Liver (tissue), 9 donors: Measurements from ENCODE around the gene ATAD3A. TPM values are rescaled to one million over a fixed set of nuclear protein-coding genes. Genes with fewer than 3 reads are reported as not detected.
A peak's percentile ranks its signal among the peaks of the same experiment; 100 is the strongest.
"Not testable (repeated sequence)": the region's sequence is repeated elsewhere in the genome, so short reads cannot be mapped to it uniquely, and the experiment has no call there.

Experiments
- DNase-seq: peaks from one replicate; pipeline ENCODE4 v3.0.0-alpha.2; 2017; ENCODE audit warnings: low spot score
- H3K27ac ChIP-seq, 2 donors: one replicate each; pipeline ENCODE4 v1.7.0; 2013; ENCODE audit warnings: inconsistent platforms in 2 of 2, low read length in 2 of 2, control low read depth in 1 of 2, low read depth in 1 of 2, mild to moderate bottlenecking in 1 of 2
- H3K27me3 ChIP-seq, 4 donors: one replicate each; pipeline versions ENCODE4 v1.6.1 to v1.7.0; 2013; ENCODE audit warnings: low read length in 3 of 4, inconsistent platforms in 1 of 4, mild to moderate bottlenecking in 1 of 4, moderate library complexity in 1 of 4; ENCODE audit not compliant: control insufficient read depth in 4 of 4, insufficient read depth in 4 of 4
- H3K36me3 ChIP-seq, 4 donors: one replicate each; pipeline versions ENCODE4 v1.6.1 to v1.7.0; 2013; ENCODE audit warnings: low read length in 3 of 4, mild to moderate bottlenecking in 3 of 4, low read depth in 1 of 4, moderate library complexity in 1 of 4; ENCODE audit not compliant: control insufficient read depth in 4 of 4, insufficient read depth in 3 of 4
- H3K4me1 ChIP-seq, 4 donors: one replicate each; pipeline versions ENCODE4 v1.6.1 to v1.7.0; 2013; ENCODE audit warnings: low read length in 3 of 4, mild to moderate bottlenecking in 3 of 4, moderate library complexity in 1 of 4; ENCODE audit not compliant: control insufficient read depth in 4 of 4, insufficient read depth in 4 of 4
- H3K4me3 ChIP-seq, 3 donors: one replicate each; pipeline versions ENCODE4 v1.6.1 to v1.7.0; 2013; ENCODE audit warnings: low read length in 3 of 3, control low read depth in 1 of 3, low read depth in 1 of 3, mild to moderate bottlenecking in 1 of 3
- H3K9ac ChIP-seq, 2 donors: one replicate each; pipeline ENCODE4 v1.7.0; 2013; ENCODE audit warnings: low read length in 2 of 2, mild to moderate bottlenecking in 2 of 2, moderate library complexity in 2 of 2, control low read depth in 1 of 2, low read depth in 1 of 2
- H3K9me3 ChIP-seq, 4 donors: one replicate each; pipeline versions ENCODE4 v1.6.1 to v1.7.0; 2013; ENCODE audit warnings: low read length in 3 of 4; ENCODE audit not compliant: control insufficient read depth in 4 of 4
- EGR1 ChIP-seq, 2 donors: IDR thresholded peaks; 2 replicates each; pipeline ENCODE4 v1.6.1; 2016 to 2018; ENCODE audit warnings: antibody characterized with exemption in 2 of 2, low read depth in 2 of 2
- GABPA ChIP-seq, 2 donors: IDR thresholded peaks in 1 of 2; conservative IDR thresholded peaks in 1 of 2; 2 replicates each; pipeline ENCODE4 v1.6.1; 2016; ENCODE audit warnings: antibody characterized with exemption in 2 of 2, mild to moderate bottlenecking in 1 of 2, moderate library complexity in 1 of 2
- HNF4A ChIP-seq, 2 donors: conservative IDR thresholded peaks; 2 replicates each; pipeline ENCODE4 v1.6.1; 2016; ENCODE audit warnings: antibody characterized with exemption in 2 of 2, mild to moderate bottlenecking in 2 of 2
- NR2F2 ChIP-seq: IDR thresholded peaks from 2 replicates; pipeline ENCODE4 v1.6.1; 2016; ENCODE audit warnings: antibody characterized with exemption
- RAD21 ChIP-seq, 2 donors: IDR thresholded peaks; 2 replicates each; pipeline ENCODE4 v1.6.1; 2016; ENCODE audit warnings: antibody characterized with exemption in 2 of 2, mild to moderate bottlenecking in 2 of 2
- RXRA ChIP-seq, 2 donors: IDR thresholded peaks; 2 replicates each; pipeline ENCODE4 v1.6.1; 2017 to 2018; ENCODE audit warnings: antibody characterized with exemption in 2 of 2, mild to moderate bottlenecking in 1 of 2
- SP1 ChIP-seq: IDR thresholded peaks from 2 replicates; pipeline ENCODE4 v1.6.1; 2018; ENCODE audit warnings: antibody characterized with exemption, mild to moderate bottlenecking
- YY1 ChIP-seq: IDR thresholded peaks from 2 replicates; pipeline ENCODE4 v1.6.1; 2016; ENCODE audit warnings: antibody characterized with exemption, mild to moderate bottlenecking
- WGBS: extraction: QIAGEN DNeasy Blood & Tissue Kit; methylation state at CpG from one replicate; pipeline ENCODE4 v1.1.7; 2013; 5-methylcytosine and 5-hydroxymethylcytosine counted together
- polyA plus RNA-seq, 2 donors: library from polyadenylated mRNA; stranded (reverse) in 1 of 2; unstranded in 1 of 2; fragments of 200-250 nt in 1 of 2; fragments of >200 nt in 1 of 2; fragmentation: Nextera tagmentation in 1 of 2; extraction: Ambion mirVana in 1 of 2; gene quantifications; one replicate each; pipeline versions ENCODE4 v1.2.1 to v1.2.3, GENCODE V29; 2013 to 2015
- total RNA-seq, 2 donors: library from RNA; depleted of rRNA; stranded (reverse); fragments of >200 nt; gene quantifications; one replicate each; pipeline ENCODE4 v1.2.3, GENCODE V29; 2014
- TF ChIP-seq, protein P1 (sequence below): IDR thresholded peaks from 2 replicates; pipeline ENCODE4 v1.6.1; 2016; ENCODE audit warnings: antibody characterized with exemption
- TF ChIP-seq, protein P2 (sequence below): fragments of 150-350 bp; IDR thresholded peaks from 2 replicates; pipeline ENCODE4 v1.5.1; 2017; ENCODE audit warnings: improper control_type of control experiment, low read depth, low read length; ENCODE audit not compliant: missing input control
- donor health status: healthy.
- donor health status: healthy.
- donor health status: healthy.
- donor health status: healthy.
- donor health status: healthy.

ATAD3A gene
- total and polyA plus RNA-seq, 4 donors: 7.2 to 20.0 (median 15.8) TPM

DNA sequence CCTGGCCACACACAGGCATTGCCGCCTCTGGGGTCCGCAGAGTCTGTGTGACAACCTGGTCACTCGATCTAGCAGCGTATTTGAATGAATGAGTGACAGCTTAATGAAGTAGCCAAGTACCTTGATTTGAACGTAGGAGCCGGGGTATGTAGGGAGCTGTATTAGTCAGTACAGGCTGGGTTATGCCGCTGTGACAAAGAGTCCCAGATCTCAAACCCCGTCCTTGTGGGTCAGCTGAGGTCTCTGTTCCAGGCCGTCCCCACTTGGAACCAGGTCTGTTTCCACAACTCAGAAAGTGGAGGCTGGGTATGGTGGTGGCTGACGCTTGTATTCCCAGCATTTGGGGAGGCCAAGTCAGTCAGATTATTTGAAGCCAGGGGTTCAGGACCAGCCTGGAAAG lies 20.4 kb upstream of the ATAD3A start:
- 98% methylated on average over 10 of the region's 10 CpGs for WGBS
- H3K9ac ChIP-seq: no peak overlapping the region
- no peak overlapping the region for H3K27ac ChIP-seq
- no peaks in the 10 kb centered on the region for H3K9me3 ChIP-seq
- H3K4me1 ChIP-seq: peaks cover 3 to 9% (median 5%) of the 10 kb centered on the region in 4 donors
- H3K27me3 ChIP-seq: no peaks in the 10 kb centered on the region
- no peak for DNase-seq
- H3K4me3 ChIP-seq: no peak overlapping the region
- TF ChIP-seq, protein P1, sequence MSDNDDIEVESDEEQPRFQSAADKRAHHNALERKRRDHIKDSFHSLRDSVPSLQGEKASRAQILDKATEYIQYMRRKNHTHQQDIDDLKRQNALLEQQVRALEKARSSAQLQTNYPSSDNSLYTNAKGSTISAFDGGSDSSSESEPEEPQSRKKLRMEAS: no peak
- TF ChIP-seq HNF4A (conservative IDR thresholded peaks at IDR 0.05) (no peak), RAD21 (IDR thresholded peaks at IDR 0.05) (no peak), SP1 (no peak), GABPA (IDR thresholded peaks at IDR 0.05 in 1 of 2, conservative IDR thresholded peaks at IDR 0.05 in 1 of 2) (no peak), RXRA (IDR thresholded peaks at IDR 0.05) (no peak), EGR1 (IDR thresholded peaks at IDR 0.05; ENCODE audit: low read depth in 2 of 2) (no peak)
- TF ChIP-seq, protein P2, sequence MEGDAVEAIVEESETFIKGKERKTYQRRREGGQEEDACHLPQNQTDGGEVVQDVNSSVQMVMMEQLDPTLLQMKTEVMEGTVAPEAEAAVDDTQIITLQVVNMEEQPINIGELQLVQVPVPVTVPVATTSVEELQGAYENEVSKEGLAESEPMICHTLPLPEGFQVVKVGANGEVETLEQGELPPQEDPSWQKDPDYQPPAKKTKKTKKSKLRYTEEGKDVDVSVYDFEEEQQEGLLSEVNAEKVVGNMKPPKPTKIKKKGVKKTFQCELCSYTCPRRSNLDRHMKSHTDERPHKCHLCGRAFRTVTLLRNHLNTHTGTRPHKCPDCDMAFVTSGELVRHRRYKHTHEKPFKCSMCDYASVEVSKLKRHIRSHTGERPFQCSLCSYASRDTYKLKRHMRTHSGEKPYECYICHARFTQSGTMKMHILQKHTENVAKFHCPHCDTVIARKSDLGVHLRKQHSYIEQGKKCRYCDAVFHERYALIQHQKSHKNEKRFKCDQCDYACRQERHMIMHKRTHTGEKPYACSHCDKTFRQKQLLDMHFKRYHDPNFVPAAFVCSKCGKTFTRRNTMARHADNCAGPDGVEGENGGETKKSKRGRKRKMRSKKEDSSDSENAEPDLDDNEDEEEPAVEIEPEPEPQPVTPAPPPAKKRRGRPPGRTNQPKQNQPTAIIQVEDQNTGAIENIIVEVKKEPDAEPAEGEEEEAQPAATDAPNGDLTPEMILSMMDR: no peak
- H3K36me3 ChIP-seq: peaks cover 16 to 42% (median 19%) of the 10 kb centered on the region in 4 donors

DNA sequence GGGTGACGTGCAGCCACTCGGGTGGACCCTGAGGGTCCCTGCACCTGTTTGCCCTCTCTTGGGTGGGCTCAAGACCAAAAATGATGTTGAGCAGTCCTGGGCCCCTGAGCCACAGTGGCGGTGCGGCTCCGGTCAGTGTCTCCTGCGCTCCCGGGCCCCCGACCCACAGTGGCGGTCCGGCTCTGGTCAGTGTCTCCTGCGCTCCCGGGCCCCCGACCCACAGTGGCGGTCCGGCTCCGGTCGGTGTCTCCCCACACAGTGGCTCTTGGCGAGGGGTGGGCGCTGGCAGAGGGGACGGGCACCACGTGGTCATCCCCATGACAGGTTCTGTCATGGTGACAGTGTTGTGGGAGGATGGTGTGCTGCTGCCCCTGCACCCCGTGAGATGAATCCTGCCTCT lies 17.7 kb upstream of the ATAD3A start:
- H3K4me3 ChIP-seq, H3K9ac ChIP-seq, H3K4me1 ChIP-seq, DNase-seq, H3K27ac ChIP-seq, H3K27me3 ChIP-seq, H3K9me3 ChIP-seq: not testable (repeated sequence)
- peaks cover 11 to 33% (median 16%) of the 10 kb centered on the region in 4 donors for H3K36me3 ChIP-seq
- 98% methylated on average over 22 of the region's 22 CpGs for WGBS

DNA sequence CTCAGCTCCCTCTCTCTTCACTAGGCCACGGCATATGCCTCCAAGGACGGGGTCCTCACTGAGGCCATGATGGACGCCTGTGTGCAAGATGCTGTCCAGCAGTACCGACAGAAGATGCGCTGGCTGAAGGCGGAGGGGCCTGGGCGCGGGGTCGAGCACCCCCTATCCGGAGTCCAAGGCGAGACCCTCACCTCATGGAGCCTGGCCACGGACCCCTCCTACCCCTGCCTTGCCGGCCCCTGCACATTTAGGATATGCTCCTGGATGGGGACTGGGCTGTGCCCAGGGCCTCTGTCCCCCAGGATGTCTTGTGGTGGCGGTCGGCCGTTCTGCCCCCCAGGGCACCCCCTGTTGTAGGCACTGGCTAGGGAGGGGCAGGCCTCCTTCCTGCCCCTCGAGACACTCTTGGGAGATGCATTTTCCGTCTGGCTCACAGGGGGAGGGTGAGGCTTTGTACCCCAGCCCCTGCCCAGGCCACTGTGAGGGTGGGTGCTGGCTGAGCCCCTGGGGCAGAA lies 16.4 kb upstream of the ATAD3A start:
- H3K4me1 ChIP-seq, H3K4me3 ChIP-seq, H3K9me3 ChIP-seq, H3K27me3 ChIP-seq, DNase-seq, H3K27ac ChIP-seq, H3K9ac ChIP-seq: not testable (repeated sequence)
- WGBS: 94% methylated on average over 18 of the region's 18 CpGs
- peaks cover 4 to 23% (median 14%) of the 10 kb centered on the region in 4 donors for H3K36me3 ChIP-seq

DNA sequence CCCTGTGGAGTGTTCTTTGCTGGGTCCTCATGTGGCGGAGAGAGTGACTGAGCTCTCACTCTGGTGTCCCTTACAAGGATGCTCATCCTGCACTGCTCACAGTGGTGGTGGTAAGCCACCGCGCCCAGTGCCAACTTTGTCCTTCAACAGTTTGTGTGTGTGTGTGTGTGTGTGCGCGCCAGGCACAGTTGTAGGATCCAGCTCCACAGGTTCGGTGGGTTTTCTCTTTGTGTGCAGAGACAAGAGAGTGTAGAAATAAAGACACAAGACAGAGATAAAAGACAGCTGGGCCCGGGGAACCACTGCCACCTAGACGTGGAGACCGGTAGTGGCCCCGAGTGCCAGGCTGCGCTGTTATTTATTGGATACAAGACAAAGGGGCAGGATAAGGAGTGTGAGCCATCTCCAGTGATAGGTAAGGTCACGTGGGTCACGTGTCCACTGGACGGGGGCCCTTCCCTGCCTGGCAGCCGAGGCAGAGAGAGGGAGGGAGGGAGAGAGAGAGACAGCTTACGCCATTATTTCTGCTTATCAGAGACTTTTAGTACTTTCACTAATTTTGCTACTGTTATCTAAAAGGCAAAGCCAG lies 7.1 kb upstream of the ATAD3A start:
- 27% methylated on average over 16 of the region's 16 CpGs for WGBS
- peak overlapping the region in 1 of 2 donors; percentile 38 for H3K9ac ChIP-seq

More for the DNA sequence above, 7.1 kb upstream of the ATAD3A start:
- H3K4me1 ChIP-seq: peaks cover 7 to 15% (median 8%) of the 10 kb centered on the region in 4 donors
- H3K27ac ChIP-seq: peak overlapping the region; percentile 26 to 72
- not testable (repeated sequence) for H3K36me3 ChIP-seq, H3K9me3 ChIP-seq, H3K27me3 ChIP-seq, H3K4me3 ChIP-seq
- peak; percentile 36 for TF ChIP-seq SP1
- TF ChIP-seq, protein P1: peak; percentile 31
- TF ChIP-seq NR2F2: peak; percentile 9
- peak; percentile 78 for TF ChIP-seq RAD21 (IDR thresholded peaks at IDR 0.05)
- peak; percentile 35 for TF ChIP-seq YY1
- TF ChIP-seq, protein P2: peak; percentile 65
- peak; percentile 21 to 26 for TF ChIP-seq RXRA (IDR thresholded peaks at IDR 0.05)
- TF ChIP-seq GABPA (IDR thresholded peaks at IDR 0.05 in 1 of 2, conservative IDR thresholded peaks at IDR 0.05 in 1 of 2): peak in 1 of 2 donors; percentile 74
- TF ChIP-seq HNF4A (conservative IDR thresholded peaks at IDR 0.05): peak; percentile 21 to 42
- DNase-seq: peak; percentile 66
